H1 (cell line): ENCODE measurements around the gene SMOC2. TPM values are rescaled to one million over a fixed set of nuclear protein-coding genes. Genes with fewer than 3 reads are reported as not detected.

Experiments used
- CHD2 ChIP-seq: IDR thresholded peaks from 2 replicates; pipeline ENCODE4 v1.6.1; 2012; ENCODE audit warnings: low read length, improper control_type of control experiment
- EGR1 ChIP-seq: IDR thresholded peaks from 2 replicates; pipeline ENCODE4 v1.6.1; 2011; ENCODE audit warnings: low read depth, low read length, borderline replicate concordance
- GABPA ChIP-seq: IDR thresholded peaks from 2 replicates; pipeline ENCODE4 v1.6.1; 2011; ENCODE audit warnings: mild to moderate bottlenecking, low read length, moderate library complexity, borderline replicate concordance; ENCODE audit not compliant: insufficient read depth
- JUN ChIP-seq: IDR thresholded peaks from 2 replicates; pipeline ENCODE4 v1.6.1; 2011; ENCODE audit warnings: low read depth, mild to moderate bottlenecking, improper control_type of control experiment, low read length
- KDM1A ChIP-seq: fragments of 200-600, 300-600 bp; sonication (generic); IDR thresholded peaks from 2 replicates; pipeline ENCODE4 v1.7.1; 2016; ENCODE audit warnings: mild to moderate bottlenecking, low read length, borderline replicate concordance
- RAD21 ChIP-seq, 2 experiments: IDR thresholded peaks in 1 of 2; conservative IDR thresholded peaks in 1 of 2; 2 replicates each; pipeline ENCODE4 v1.6.1; 2011; ENCODE audit warnings: low read depth in 2 of 2, low read length in 2 of 2, improper control_type of control experiment in 1 of 2, inconsistent platforms in 1 of 2, mild to moderate bottlenecking in 1 of 2, moderate library complexity in 1 of 2
- RFX5 ChIP-seq: IDR thresholded peaks from 2 replicates; pipeline ENCODE4 v1.6.1; 2011; ENCODE audit warnings: low read depth, low read length, improper control_type of control experiment, borderline replicate concordance
- SIX5 ChIP-seq: IDR thresholded peaks from 2 replicates; pipeline ENCODE4 v1.6.1; 2011; ENCODE audit warnings: mild to moderate bottlenecking, low read depth, low read length
- SUZ12 ChIP-seq: fragments of 200-600 bp; sonication (generic); IDR thresholded peaks from 2 replicates; pipeline ENCODE4 v1.6.1; 2012; ENCODE audit warnings: mild to moderate bottlenecking, inconsistent platforms, low read length, moderate library complexity, mixed read lengths
- TAF7 ChIP-seq: optimal IDR thresholded peaks from 2 replicates; pipeline ENCODE3; 2011; ENCODE audit warnings: low read depth, mild to moderate bottlenecking, inconsistent platforms, low read length, moderate library complexity, borderline replicate concordance
- polyA plus RNA-seq, 7 experiments: library from polyadenylated mRNA; depleted of rRNA in 3 of 7; stranded (reverse) in 5 of 7; unstranded in 2 of 7; fragments of >200 nt in 5 of 7; fragments of 200-250 nt in 2 of 7; gene quantifications; 1 replicate in 5 of 7; 2 replicates in 1 of 7; 4 replicates in 1 of 7; pipeline versions ENCODE4 v1.2.1 to v1.2.3, GENCODE V29; 2011 to 2013; ENCODE audit warnings: missing spikeins in 2 of 7, mixed read lengths in 2 of 7
- total RNA-seq: library from RNA; stranded (reverse); fragmentation: NEBNext Ultra II Directional; extraction: Animal tissue kit (Norgen Biotek cat#: 25700); gene quantifications from 2 replicates; pipeline ENCODE4 v1.2.1, GENCODE V29; 2021
- TF ChIP-seq, protein P1 (sequence below): IDR thresholded peaks from 2 replicates; pipeline ENCODE4 v1.6.1; 2011; ENCODE audit warnings: low read depth, mild to moderate bottlenecking, low read length; ENCODE audit not compliant: insufficient read depth

The SMOC2 gene
- total and polyA plus RNA-seq, 2 of the 8 experiments (the other 6 are each of a cell fraction or from before 2014, with no cell fraction given), result 7.7 to 8.5 TPM

DNA sequence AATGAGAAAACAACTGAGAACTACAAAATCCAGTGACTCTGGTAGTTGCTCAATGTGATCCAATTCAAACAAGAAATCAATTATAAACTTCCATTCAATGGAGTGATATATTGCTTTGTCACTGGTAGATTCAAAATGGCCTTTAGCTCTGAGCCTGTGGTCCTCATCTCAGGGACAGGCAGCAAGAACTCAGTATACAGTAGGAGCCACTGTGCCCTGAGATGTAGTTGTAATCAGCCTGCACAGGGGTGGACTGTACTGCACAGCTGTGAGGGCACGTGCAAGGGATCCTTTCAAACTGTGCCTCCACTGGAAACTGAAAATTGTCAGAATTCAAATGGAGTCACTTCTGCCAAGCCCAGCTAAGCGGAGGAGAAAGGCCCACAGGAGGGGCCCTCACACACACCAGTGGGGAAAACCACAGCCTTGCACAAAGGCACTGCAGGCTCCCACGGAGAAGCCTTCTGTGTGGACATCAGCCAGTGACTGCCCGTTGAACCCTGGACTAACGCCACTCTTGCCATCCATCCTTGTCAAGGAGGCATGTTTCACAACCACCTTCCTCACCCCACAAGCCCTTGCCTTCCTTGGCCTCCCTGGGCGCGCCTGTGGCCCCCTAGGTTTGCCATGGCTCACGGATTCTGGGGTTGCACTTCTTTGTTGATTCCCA is 186.7 kb downstream of the SMOC2 start (continued):
- TF ChIP-seq KDM1A (no peak), CHD2 (no peak), SIX5 (no peak), JUN (no peak), RFX5 (no peak), RAD21 (IDR thresholded peaks at IDR 0.05 in 1 of 2, conservative IDR thresholded peaks at IDR 0.05 in 1 of 2; ENCODE audit: low read depth in 2 of 2, low read length in 2 of 2) (no peak), GABPA (no peak), TAF7 (no peak), EGR1 (no peak), SUZ12 (no peak)
- TF ChIP-seq, protein P1, sequence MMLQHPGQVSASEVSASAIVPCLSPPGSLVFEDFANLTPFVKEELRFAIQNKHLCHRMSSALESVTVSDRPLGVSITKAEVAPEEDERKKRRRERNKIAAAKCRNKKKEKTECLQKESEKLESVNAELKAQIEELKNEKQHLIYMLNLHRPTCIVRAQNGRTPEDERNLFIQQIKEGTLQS, result no peak
